GM21515 (cell line): Measurements from ENCODE around the gene ALPK1.

Experiments used
- ATAC-seq: cut with Tn5 transposase; IDR thresholded peaks from one replicate; pipeline ENCODE4 v1.9.1; 2021; ENCODE audit not compliant: unreplicated experiment

Gene ALPK1

GRCh38 chr4:112327965-112328733 lies 31.0 kb downstream of the ALPK1 start:
- peak; percentile 79 for ATAC-seq

GRCh38 chr4:112328734-112329130 lies 31.6 kb downstream of the ALPK1 start:
- ATAC-seq = no peak

GRCh38 chr4:112329672-112330375 lies 32.7 kb downstream of the ALPK1 start:
- ATAC-seq = no peak

- no peak for ATAC-seq
These were observed 33.8 kb downstream of the ALPK1 start for GRCh38 chr4:112330921-112331320.

- no peak for ATAC-seq
These were observed 35.2 kb downstream of the ALPK1 start for GRCh38 chr4:112332398-112332797.

- no peak for ATAC-seq
These were observed 42.9 kb downstream of the ALPK1 start for GRCh38 chr4:112340023-112340422.

- no peak for ATAC-seq
These were observed 43.9 kb downstream of the ALPK1 start for GRCh38 chr4:112341033-112341432.

- ATAC-seq = no peak
These were observed 46.3 kb downstream of the ALPK1 start for GRCh38 chr4:112343330-112344080.

GRCh38 chr4:112348488-112349158 lies 51.5 kb downstream of the ALPK1 start:
- no peak for ATAC-seq

GRCh38 chr4:112352736-112353135 lies 55.6 kb downstream of the ALPK1 start:
- ATAC-seq = no peak

GRCh38 chr4:112355662-112356061 lies 58.5 kb downstream of the ALPK1 start:
- no peak for ATAC-seq

GRCh38 chr4:112357453-112357852 lies 60.3 kb downstream of the ALPK1 start:
- no peak for ATAC-seq

GRCh38 chr4:112357897-112358296 lies 60.7 kb downstream of the ALPK1 start:
- ATAC-seq = no peak

- ATAC-seq = no peak
These were observed 61.2 kb downstream of the ALPK1 start for GRCh38 chr4:112358415-112358814.

- no peak for ATAC-seq
These were observed 62.0 kb downstream of the ALPK1 start for GRCh38 chr4:112358952-112359749.

GRCh38 chr4:112361181-112361791 lies 64.1 kb downstream of the ALPK1 start:
- no peak for ATAC-seq

- no peak for ATAC-seq
These were observed 73.3 kb downstream of the ALPK1 start for GRCh38 chr4:112370466-112370865.

GRCh38 chr4:112371361-112371760 lies 74.2 kb downstream of the ALPK1 start:
- no peak for ATAC-seq

- ATAC-seq = no peak
These were observed 77.7 kb downstream of the ALPK1 start for GRCh38 chr4:112374850-112375249.

- ATAC-seq = no peak
These were observed 80.0 kb downstream of the ALPK1 start for GRCh38 chr4:112377171-112377570.
